Panc1 (cell line): ENCODE measurements around the gene C19orf47. TPM values are rescaled to one million over a fixed set of nuclear protein-coding genes. Genes with fewer than 3 reads are reported as not detected.

Source experiments
- ATAC-seq: fragments of 200-7000 bp; cut with Tn5 transposase; 2 replicates; pipeline ENCODE4 v1.9.1; 2020; ENCODE audit warnings: mild to moderate bottlenecking, moderate library complexity
- BruUV-seq: library from RNA; stranded (reverse); fragments of 400-500 nt; replicated peaks from 2 replicates; lab custom pipeline; 2021; lab: Mats Ljungman, UMichigan
- CTCF ChIA-PET: fragments of 300-600 bp; sonication (Branson Sonifier 250); formaldehyde crosslinking; loops from one replicate; lab custom pipeline; 2022; ENCODE audit warnings: antibody characterized with exemption; lab: Charles Lee
- POLR2A ChIA-PET: fragments of 300-600 bp; sonication (Branson Sonifier 250); formaldehyde crosslinking; loops from one replicate; lab custom pipeline; 2022; ENCODE audit warnings: antibody characterized with exemption; lab: Charles Lee
- DNase-seq: peaks from one replicate; pipeline ENCODE4 v3.0.0-alpha.2; 2010; ENCODE audit warnings: low read depth, low spot score
- H3K27ac ChIP-seq: 2 replicates; pipeline ENCODE4 v1.5.1; 2011; ENCODE audit warnings: mild to moderate bottlenecking, low read length, inconsistent platforms
- H3K27me3 ChIP-seq: fragments of 200-500 bp; sonication (Bioruptor generic); 2 replicates; pipeline ENCODE4 v1.6.0; 2014; ENCODE audit warnings: low read length, inconsistent platforms; ENCODE audit not compliant: control insufficient read depth, insufficient read depth
- H3K36me3 ChIP-seq: fragments of 200-500 bp; sonication (Bioruptor generic); 2 replicates; pipeline ENCODE4 v1.5.1; 2014; ENCODE audit warnings: inconsistent platforms, mild to moderate bottlenecking, low read length, moderate library complexity; ENCODE audit not compliant: control insufficient read depth, insufficient read depth
- H3K4me1 ChIP-seq: 2 replicates; pipeline ENCODE4 v1.5.1; 2011; ENCODE audit warnings: inconsistent platforms, mild to moderate bottlenecking, low read length, moderate library complexity; ENCODE audit not compliant: control insufficient read depth, insufficient read depth
- H3K4me3 ChIP-seq, 2 experiments: 2 replicates each; pipeline ENCODE4 v1.5.1; 2011 to 2012; ENCODE audit warnings: low read depth in 2 of 2, low read length in 2 of 2, mild to moderate bottlenecking in 2 of 2, inconsistent platforms in 1 of 2, moderate library complexity in 1 of 2
- H3K9me3 ChIP-seq: fragments of 200-500 bp; sonication (Bioruptor generic); 2 replicates; pipeline ENCODE4 v1.5.1; 2014; ENCODE audit warnings: low read depth, mild to moderate bottlenecking, inconsistent platforms, low read length, moderate library complexity; ENCODE audit not compliant: control insufficient read depth, insufficient read depth
- POLR2AphosphoS5 ChIP-seq: IDR thresholded peaks from 2 replicates; pipeline ENCODE4 v1.6.1; 2012; ENCODE audit warnings: mild to moderate bottlenecking, low read depth, low read length, moderate library complexity
- SIN3A ChIP-seq: IDR thresholded peaks from 2 replicates; pipeline ENCODE4 v1.6.1; 2012; ENCODE audit warnings: low read depth, mild to moderate bottlenecking, low read length, moderate library complexity, borderline replicate concordance; ENCODE audit not compliant: insufficient read depth
- TCF7L2 ChIP-seq: IDR thresholded peaks from 2 replicates; pipeline ENCODE4 v1.6.1; 2011; ENCODE audit warnings: mild to moderate bottlenecking, low read depth, low read length, inconsistent platforms
- in situ Hi-C: cut with HindIII; loops from 2 replicates; pipeline ENCODE4 v1.10.0; 2016; ENCODE audit warnings: low sequenced_read_pairs, low pct_unique_long_range_greater_than_20kb
- intact Hi-C: fragments of 100-400 bp; cut with micrococcal nuclease; formaldehyde crosslinking; loops from one replicate; pipeline ENCODE4 v1.10.0; 2022; ENCODE audit not compliant: unreplicated experiment
- total RNA-seq: library from RNA; stranded (reverse); gene quantifications from one replicate; pipeline ENCODE4 v1.2.1, GENCODE V29; 2021; ENCODE audit not compliant: unreplicated experiment
- TF ChIP-seq, protein P1 (sequence below), 2 experiments: IDR thresholded peaks; 2 replicates each; pipeline ENCODE4 v1.6.1; 2011 to 2012; ENCODE audit warnings: low read depth in 2 of 2, control low read depth in 1 of 2, low read length in 1 of 2, mild to moderate bottlenecking in 1 of 2, moderate library complexity in 1 of 2; ENCODE audit not compliant: insufficient read depth in 1 of 2
- TF ChIP-seq, protein P2 (sequence below): fragments of 450-650 bp; IDR thresholded peaks from 2 replicates; pipeline ENCODE4 v1.5.1; 2017; ENCODE audit warnings: mild to moderate bottlenecking

C19orf47 gene
- total RNA-seq, 1 experiment from 2014 or later, result 29.0 TPM

GRCh38 chr19:40271706-40272105, 76.5 kb downstream of the C19orf47 start:
- no TSS peak for BruUV-seq
- H3K4me1 ChIP-seq, result peaks cover 13% of the 10 kb centered on the region; the same call in 1 of the 2 replicates
- intact Hi-C loops, result no loop called here
- TF ChIP-seq POLR2AphosphoS5, result no peak
- TF ChIP-seq SIN3A, result no peak
- TF ChIP-seq, protein P1, sequence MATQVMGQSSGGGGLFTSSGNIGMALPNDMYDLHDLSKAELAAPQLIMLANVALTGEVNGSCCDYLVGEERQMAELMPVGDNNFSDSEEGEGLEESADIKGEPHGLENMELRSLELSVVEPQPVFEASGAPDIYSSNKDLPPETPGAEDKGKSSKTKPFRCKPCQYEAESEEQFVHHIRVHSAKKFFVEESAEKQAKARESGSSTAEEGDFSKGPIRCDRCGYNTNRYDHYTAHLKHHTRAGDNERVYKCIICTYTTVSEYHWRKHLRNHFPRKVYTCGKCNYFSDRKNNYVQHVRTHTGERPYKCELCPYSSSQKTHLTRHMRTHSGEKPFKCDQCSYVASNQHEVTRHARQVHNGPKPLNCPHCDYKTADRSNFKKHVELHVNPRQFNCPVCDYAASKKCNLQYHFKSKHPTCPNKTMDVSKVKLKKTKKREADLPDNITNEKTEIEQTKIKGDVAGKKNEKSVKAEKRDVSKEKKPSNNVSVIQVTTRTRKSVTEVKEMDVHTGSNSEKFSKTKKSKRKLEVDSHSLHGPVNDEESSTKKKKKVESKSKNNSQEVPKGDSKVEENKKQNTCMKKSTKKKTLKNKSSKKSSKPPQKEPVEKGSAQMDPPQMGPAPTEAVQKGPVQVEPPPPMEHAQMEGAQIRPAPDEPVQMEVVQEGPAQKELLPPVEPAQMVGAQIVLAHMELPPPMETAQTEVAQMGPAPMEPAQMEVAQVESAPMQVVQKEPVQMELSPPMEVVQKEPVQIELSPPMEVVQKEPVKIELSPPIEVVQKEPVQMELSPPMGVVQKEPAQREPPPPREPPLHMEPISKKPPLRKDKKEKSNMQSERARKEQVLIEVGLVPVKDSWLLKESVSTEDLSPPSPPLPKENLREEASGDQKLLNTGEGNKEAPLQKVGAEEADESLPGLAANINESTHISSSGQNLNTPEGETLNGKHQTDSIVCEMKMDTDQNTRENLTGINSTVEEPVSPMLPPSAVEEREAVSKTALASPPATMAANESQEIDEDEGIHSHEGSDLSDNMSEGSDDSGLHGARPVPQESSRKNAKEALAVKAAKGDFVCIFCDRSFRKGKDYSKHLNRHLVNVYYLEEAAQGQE (IDR thresholded peaks at IDR 0.05; ENCODE audit: insufficient read depth in 1 of 2, low read depth in 2 of 2, low read length in 1 of 2), result no peak
- TF ChIP-seq, protein P2, sequence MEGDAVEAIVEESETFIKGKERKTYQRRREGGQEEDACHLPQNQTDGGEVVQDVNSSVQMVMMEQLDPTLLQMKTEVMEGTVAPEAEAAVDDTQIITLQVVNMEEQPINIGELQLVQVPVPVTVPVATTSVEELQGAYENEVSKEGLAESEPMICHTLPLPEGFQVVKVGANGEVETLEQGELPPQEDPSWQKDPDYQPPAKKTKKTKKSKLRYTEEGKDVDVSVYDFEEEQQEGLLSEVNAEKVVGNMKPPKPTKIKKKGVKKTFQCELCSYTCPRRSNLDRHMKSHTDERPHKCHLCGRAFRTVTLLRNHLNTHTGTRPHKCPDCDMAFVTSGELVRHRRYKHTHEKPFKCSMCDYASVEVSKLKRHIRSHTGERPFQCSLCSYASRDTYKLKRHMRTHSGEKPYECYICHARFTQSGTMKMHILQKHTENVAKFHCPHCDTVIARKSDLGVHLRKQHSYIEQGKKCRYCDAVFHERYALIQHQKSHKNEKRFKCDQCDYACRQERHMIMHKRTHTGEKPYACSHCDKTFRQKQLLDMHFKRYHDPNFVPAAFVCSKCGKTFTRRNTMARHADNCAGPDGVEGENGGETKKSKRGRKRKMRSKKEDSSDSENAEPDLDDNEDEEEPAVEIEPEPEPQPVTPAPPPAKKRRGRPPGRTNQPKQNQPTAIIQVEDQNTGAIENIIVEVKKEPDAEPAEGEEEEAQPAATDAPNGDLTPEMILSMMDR, result no peak
- TF ChIP-seq TCF7L2, result no peak
- DNase-seq (no peak), ATAC-seq (no peak)
- no peak overlapping the region for H3K27ac ChIP-seq
- POLR2A ChIA-PET, result no interaction called here
- in situ Hi-C loops, result no loop called here
- H3K27me3 ChIP-seq, result no peaks in the 10 kb centered on the region
- H3K9me3 ChIP-seq, result no peaks in the 10 kb centered on the region
- CTCF ChIA-PET, result interaction anchor here (1.2 to 8.6 kb wide), 2 partner anchors 33 to 132 kb away, joined by 3 to 68 read pairs; no protein-coding TSS in a partner anchor
- no peaks in the 10 kb centered on the region for H3K36me3 ChIP-seq
- H3K4me3 ChIP-seq, result no peak overlapping the region

DNA sequence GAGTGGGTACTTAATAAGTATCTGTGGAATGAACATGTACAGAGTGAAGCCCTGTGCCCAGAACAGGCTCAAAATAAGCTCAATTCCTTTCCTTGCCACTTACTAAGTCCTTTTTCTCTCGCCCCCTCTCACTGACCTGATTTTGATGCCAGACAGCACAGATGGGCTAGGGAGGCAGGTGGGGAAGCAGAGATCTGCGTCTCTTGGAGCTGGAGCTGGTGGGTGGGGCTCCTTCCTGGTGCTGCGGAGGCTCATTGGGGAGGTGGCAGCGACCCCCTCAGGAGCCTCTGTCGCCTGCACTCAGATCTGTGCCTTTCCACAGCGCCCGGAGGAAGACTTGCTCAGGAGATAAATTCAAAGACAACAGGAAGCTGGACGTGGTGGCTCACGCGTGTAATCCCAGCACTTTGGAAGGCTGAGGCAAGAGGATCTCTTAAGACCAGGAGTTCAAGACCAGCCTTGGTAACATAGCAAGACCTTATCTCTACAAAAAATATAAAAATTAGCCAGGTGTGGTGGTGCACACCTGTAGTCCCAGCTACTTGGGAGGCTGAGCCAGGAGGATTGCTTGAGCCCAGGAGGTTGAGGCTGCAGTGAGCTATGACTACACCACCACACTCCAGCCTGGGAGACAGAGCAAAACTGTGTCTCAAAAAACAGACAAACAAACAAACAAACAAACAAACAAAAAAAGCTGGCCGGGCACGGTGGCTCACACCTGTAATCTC, 77.7 kb downstream of the C19orf47 start:
- TF ChIP-seq, protein P1 (IDR thresholded peaks at IDR 0.05; ENCODE audit: insufficient read depth in 1 of 2, low read depth in 2 of 2, low read length in 1 of 2), result no peak
- TF ChIP-seq TCF7L2, result no peak
- TF ChIP-seq POLR2AphosphoS5, result no peak
- TF ChIP-seq, protein P2, result no peak
- no peak for TF ChIP-seq SIN3A
- no peaks in the 10 kb centered on the region for H3K9me3 ChIP-seq
- no peaks in the 10 kb centered on the region for H3K27me3 ChIP-seq
- H3K36me3 ChIP-seq, result no peaks in the 10 kb centered on the region
- BruUV-seq, result no TSS peak
- ATAC-seq (no peak), DNase-seq (no peak)
- peaks cover 13% of the 10 kb centered on the region; the same call in 1 of the 2 replicates for H3K4me1 ChIP-seq
- no peak overlapping the region for H3K4me3 ChIP-seq
- in situ Hi-C loops, result no loop called here
- intact Hi-C loops, result no loop called here
- CTCF ChIA-PET, result interaction anchor here (0.5 to 8.6 kb wide), 15 partner anchors 10 to 950 kb away, joined by 3 to 68 read pairs (median 3); partner anchors contain the start of gene LRFN1
- POLR2A ChIA-PET, result interaction anchor here (0.6 to 1.6 kb wide), 7 partner anchors 10 to 1636 kb away, joined by 3 to 10 read pairs (median 4); partner anchors contain the start of gene PSMC4
- H3K27ac ChIP-seq, result no peak overlapping the region
